Hepatocyte (in vitro differentiated cells): ENCODE measurements around the gene CLEC4C.

Source experiments
- CTCF ChIP-seq: fragments of 200-600 bp; sonication (generic); IDR thresholded peaks from 2 replicates; pipeline ENCODE4 v1.5.1; 2016; ENCODE audit warnings: antibody characterized with exemption, mild to moderate bottlenecking; ENCODE audit not compliant: poor library complexity
- EZH2phosphoT487 ChIP-seq: fragments of 200-600 bp; sonication (generic); IDR thresholded peaks from one replicate; pipeline ENCODE4 v1.6.1; 2018; ENCODE audit warnings: antibody characterized with exemption, mild to moderate bottlenecking, low read depth, moderate library complexity; ENCODE audit not compliant: unreplicated experiment, severe bottlenecking

- TF ChIP-seq EZH2phosphoT487 (no peak), CTCF (no peak)
Observed at GRCh38 chr12:7788294-7788660, 41.1 kb upstream of the CLEC4C start.
